AG04449 (cell line): ENCODE measurements around the gene DAND5.
"Not testable (repeated sequence)": the region's sequence is repeated elsewhere in the genome, so short reads cannot be mapped to it uniquely, and the experiment has no call there.

Experiments
- CTCF ChIA-PET: fragments of 350-600 bp; formaldehyde crosslinking; extraction: SDS; loops from one replicate; lab custom pipeline; 2021; ENCODE audit warnings: antibody characterized with exemption; lab: Yijun Ruan, JAX
- POLR2A ChIA-PET: fragments of 400-600, 350-600 bp; formaldehyde crosslinking; extraction: SDS; loops from one replicate; lab custom pipeline; 2020; ENCODE audit warnings: antibody characterized with exemption, inconsistent platforms; lab: Yijun Ruan, JAX
- DNase-seq: peaks from one replicate; pipeline ENCODE4 v3.0.0-alpha.2; 2010; ENCODE audit warnings: low read depth, low spot score
- H3K4me3 ChIP-seq: 2 replicates; pipeline ENCODE4 v1.5.1; 2011; ENCODE audit warnings: low read depth, mild to moderate bottlenecking, control low read depth, low read length
- CTCF ChIP-seq: IDR thresholded peaks from one replicate; pipeline ENCODE4 v1.5.1; 2011; ENCODE audit warnings: mild to moderate bottlenecking, moderate library complexity, low read length, control low read depth, inconsistent platforms; ENCODE audit not compliant: insufficient read depth; ENCODE audit errors: missing control alignments

Gene DAND5

DNA sequence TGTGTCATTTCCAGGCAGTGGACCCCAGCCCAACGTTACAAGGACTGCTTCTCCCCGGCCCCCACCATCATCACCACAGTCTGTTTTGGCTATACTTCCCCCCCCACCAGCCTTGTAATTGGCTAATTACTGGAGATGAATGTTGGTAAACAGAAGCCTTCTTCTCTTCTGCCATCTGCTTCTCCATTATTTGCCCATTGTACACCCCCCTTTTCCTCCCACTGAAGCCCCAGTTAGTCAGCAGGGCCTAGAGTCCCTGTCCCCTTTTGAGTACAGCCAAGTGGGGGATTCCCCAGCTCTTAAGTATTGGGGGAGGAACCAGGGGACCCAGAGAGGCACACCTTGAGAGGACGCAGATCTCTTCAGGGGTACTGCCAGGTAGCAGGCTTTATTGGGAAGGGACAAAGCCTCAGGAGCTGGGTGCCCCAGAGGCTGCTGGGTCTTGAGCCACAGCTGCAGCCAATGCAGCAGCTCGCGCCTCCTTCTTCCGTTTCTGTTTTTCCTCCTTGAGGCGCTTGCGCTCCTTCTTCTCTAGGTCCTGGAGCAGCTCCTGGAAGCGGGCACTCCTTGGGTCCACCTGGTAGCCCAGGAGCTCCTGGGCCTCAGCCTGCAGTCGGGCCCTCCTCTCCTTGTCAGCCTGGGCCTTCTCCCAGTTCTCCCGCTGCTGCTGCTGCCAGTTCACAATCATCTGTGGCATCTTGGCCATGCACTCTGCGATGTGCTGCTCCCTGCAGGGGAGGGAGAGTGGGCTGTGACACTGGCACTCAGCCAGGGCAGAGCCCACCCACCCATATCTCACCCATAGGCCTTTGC, 15.4 kb upstream of the DAND5 start:
- no peak overlapping the region for H3K4me3 ChIP-seq
- DNase-seq, result no peak
- POLR2A ChIA-PET, result interaction anchor here (0.7 to 2.1 kb wide), 2 partner anchors 11 to 16 kb away, joined by 3 to 6 read pairs; no protein-coding TSS in a partner anchor
- TF ChIP-seq CTCF, result no peak
- CTCF ChIA-PET, result interaction anchor here (1.2 to 5.8 kb wide), 4 partner anchors 10 to 139 kb away, joined by 3 to 84 read pairs (median 4); no protein-coding TSS in a partner anchor

DNA sequence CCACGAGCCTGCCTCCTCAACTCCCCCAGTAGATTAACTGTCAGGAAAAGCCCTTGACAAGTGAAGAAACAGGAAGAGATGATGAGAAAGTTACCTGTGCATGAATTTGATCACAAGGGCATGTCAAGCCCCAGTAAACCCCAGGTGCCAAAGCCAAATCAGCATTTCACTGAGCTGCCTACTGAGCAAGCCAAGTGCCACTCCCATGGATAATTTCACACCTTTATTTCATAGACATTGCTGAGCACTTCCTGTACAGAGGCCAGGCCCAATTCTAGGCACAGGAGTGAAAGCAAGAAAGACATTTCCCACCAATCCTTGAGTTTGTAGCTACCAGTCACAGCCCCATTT, 14.8 kb upstream of the DAND5 start:
- TF ChIP-seq CTCF, result no peak
- H3K4me3 ChIP-seq, result no peak overlapping the region
- ChIA-PET POLR2A (interaction anchor here (2.0 to 2.1 kb wide), 2 partner anchors 8 to 11 kb away, joined by 6 to 9 read pairs; partner anchors contain the start of gene RAD23A), CTCF (interaction anchor here (1.2 to 5.8 kb wide), 4 partner anchors 9 to 139 kb away, joined by 3 to 84 read pairs (median 4); no protein-coding TSS in a partner anchor)
- no peak for DNase-seq

- peak overlapping the region; percentile 98 for H3K4me3 ChIP-seq
- POLR2A ChIA-PET, result interaction anchor here (2.0 kb wide), 1 partner anchor 9 kb away, joined by 9 read pairs; the partner anchor contains the start of gene RAD23A
- DNase-seq, result not testable (repeated sequence)
- CTCF ChIA-PET, result interaction anchor here (1.2 to 5.8 kb wide), 4 partner anchors 8 to 138 kb away, joined by 3 to 84 read pairs (median 4); no protein-coding TSS in a partner anchor
Observed at GRCh38 chr19:12955575-12955974, 13.8 kb upstream of the DAND5 start.

GRCh38 chr19:12955996-12956395, 13.4 kb upstream of the DAND5 start:
- H3K4me3 ChIP-seq, result peak overlapping the region; percentile 98
- DNase-seq, result no peak
- POLR2A ChIA-PET, result interaction anchor here (2.0 kb wide), 1 partner anchor 10 kb away, joined by 9 read pairs; the partner anchor contains the start of gene RAD23A
- CTCF ChIA-PET, result interaction anchor here (1.2 to 5.8 kb wide), 2 partner anchors 10 to 105 kb away, joined by 3 to 84 read pairs; no protein-coding TSS in a partner anchor
- no peak for TF ChIP-seq CTCF

- DNase-seq, result no peak
- ChIA-PET POLR2A (interaction anchor here (2.0 kb wide), 1 partner anchor 10 kb away, joined by 9 read pairs; the partner anchor contains the start of gene RAD23A), CTCF (interaction anchor here (1.2 to 5.8 kb wide), 2 partner anchors 9 to 105 kb away, joined by 3 to 84 read pairs; no protein-coding TSS in a partner anchor)
- TF ChIP-seq CTCF, result no peak
- H3K4me3 ChIP-seq, result peak within 1 kb of the TSS; percentile 98
Observed at GRCh38 chr19:12956446-12957388, 12.7 kb upstream of the DAND5 start, which contains the start of gene GADD45GIP1. Gene GADD45GIP1 (minus strand): TSS chr19:12957223. CDS start chr19:12957212, 11 bp downstream.

- CTCF ChIA-PET, result interaction anchor here (5.8 kb wide), 1 partner anchor 8 kb away, joined by 84 read pairs; no protein-coding TSS in a partner anchor
- peak overlapping the region; percentile 98 for H3K4me3 ChIP-seq
- DNase-seq, POLR2A ChIA-PET: not testable (repeated sequence)
Observed at GRCh38 chr19:12957389-12957952, 11.9 kb upstream of the DAND5 start.
